ENCODE results near the gene ARHGAP42.

ARHGAP42 gene

DNA sequence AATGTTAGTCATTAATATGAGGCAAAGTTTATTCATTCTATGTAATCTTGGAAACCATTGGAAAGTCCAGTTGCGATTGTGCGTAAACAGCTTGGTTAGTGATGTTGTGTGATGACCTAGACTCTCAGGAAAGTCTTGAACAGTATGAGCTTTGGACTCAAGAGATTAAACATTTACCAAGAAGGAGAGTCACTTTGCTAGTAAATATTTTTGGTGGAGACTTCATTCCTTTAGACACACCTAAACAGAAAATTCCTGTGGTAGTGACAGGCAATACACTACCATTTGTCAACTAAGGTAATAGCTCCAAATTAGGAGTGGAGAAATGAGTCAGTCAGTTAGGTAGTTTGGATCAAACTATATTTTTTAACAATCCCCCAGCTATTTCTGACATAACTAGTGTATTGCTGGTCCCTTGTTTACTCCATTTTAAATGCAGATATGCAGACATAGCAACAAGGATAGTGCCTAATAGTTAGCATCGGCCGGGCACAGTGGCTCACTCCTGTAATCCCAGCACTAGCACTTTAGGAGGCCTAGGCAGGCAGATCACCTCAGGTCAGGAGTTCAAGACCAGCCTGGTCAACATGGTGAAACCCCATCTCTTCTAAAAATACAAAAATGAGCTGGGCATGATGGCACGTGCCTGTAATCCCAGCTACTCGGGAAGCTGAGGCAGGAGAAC, 89.3 kb downstream of the ARHGAP42 start:
- TF ChIP-seq, protein P1, sequence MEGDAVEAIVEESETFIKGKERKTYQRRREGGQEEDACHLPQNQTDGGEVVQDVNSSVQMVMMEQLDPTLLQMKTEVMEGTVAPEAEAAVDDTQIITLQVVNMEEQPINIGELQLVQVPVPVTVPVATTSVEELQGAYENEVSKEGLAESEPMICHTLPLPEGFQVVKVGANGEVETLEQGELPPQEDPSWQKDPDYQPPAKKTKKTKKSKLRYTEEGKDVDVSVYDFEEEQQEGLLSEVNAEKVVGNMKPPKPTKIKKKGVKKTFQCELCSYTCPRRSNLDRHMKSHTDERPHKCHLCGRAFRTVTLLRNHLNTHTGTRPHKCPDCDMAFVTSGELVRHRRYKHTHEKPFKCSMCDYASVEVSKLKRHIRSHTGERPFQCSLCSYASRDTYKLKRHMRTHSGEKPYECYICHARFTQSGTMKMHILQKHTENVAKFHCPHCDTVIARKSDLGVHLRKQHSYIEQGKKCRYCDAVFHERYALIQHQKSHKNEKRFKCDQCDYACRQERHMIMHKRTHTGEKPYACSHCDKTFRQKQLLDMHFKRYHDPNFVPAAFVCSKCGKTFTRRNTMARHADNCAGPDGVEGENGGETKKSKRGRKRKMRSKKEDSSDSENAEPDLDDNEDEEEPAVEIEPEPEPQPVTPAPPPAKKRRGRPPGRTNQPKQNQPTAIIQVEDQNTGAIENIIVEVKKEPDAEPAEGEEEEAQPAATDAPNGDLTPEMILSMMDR (IDR thresholded peaks at IDR 0.05; ENCODE audit: low read depth, low read length): no peak
- H3K4me3 ChIP-seq (ENCODE audit: low read depth, low read length): no peak overlapping the region

DNA sequence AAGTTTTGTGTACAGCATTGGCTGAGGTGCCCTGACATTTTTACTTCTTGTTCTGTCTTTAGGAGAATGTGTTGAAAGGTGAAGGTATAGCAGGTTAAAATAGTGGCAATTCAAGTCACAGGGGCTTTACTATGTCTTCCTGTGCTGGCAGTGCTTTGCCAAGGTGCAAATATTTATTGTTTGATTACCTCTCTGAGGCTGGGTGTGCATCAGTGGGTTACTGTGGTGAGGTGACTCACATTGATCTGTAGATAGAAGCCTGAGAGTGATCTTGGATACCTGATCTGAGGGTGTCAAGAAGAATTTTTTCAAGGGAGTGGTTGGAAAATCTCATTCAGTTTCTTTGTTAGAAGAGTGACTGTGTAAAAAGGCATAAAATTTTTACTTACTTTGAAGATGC, 90.0 kb downstream of the ARHGAP42 start:
- TF ChIP-seq, protein P1 (IDR thresholded peaks at IDR 0.05; ENCODE audit: low read depth, low read length): no peak
- H3K4me3 ChIP-seq (ENCODE audit: low read depth, low read length): no peak overlapping the region

DNA sequence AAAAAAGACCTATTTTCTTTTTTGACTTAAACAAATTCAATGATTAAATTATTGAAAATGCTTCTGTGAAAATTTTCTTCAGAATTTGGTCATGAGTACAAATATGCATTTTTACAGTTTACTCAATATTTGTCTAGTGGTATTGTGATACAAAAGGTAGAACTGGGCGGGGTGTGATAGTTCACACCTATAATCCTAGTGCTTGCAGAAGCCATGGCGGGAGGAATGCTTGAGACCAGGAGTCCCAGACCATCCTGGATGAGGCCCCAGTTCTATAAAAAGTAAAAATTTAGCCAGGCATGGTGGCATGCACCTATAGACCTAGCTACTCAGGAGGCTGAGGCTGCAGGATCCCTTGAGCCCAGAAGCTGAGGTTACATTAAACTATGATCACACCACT, 90.6 kb downstream of the ARHGAP42 start:
- TF ChIP-seq, protein P1 (IDR thresholded peaks at IDR 0.05; ENCODE audit: low read depth, low read length): no peak
- H3K4me3 ChIP-seq (ENCODE audit: low read depth, low read length): no peak overlapping the region

DNA sequence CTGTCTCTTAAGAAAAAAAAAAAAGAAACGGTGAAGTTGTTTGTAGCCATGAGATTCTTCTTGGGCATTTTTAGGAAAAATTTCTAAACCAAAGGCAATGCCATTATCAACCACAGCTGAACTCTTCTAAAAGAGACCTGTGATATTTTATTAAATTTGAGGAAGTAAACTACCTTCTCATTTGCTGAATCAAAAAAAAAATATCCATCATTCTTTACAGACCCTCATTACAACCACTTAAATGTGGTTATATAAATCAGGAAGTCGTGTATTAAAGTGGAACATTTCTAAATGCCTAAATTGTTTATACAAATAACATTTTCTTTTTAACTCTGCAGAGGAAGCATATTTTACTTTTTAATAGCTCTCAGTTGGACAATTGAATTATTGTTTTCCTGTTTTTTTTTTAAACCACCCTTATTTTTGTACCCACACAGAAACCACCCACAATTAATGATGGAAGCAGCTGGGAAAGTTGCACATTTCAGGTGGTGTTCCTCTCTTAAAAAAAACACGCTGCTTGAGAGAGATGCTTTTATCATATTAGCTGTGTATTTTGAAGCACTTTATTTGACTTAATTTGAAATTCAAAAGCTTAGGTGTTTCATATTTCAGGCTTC, 91.2 kb downstream of the ARHGAP42 start:
- no peak overlapping the region for H3K4me3 ChIP-seq (ENCODE audit: low read depth, low read length)
- TF ChIP-seq, protein P1 (IDR thresholded peaks at IDR 0.05; ENCODE audit: low read depth, low read length): no peak

DNA sequence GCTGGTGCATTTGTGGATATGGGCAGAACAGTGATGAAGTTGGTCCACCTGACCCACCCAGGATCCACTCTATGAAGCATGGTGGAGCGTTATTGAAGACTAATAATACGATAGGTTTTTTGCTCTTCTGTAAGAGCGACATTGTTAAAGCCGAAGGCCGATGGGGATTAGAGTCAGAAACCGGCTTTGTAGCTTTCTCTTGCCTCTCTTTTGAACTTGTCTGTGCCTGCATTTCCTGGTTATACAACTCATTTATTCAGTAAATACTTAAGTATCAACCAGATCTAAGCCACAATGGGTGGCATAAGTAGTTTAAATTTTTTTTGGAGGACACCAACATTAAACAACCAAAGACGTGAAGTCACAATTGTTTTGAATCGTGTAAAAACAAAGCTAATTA, 93.4 kb downstream of the ARHGAP42 start:
- TF ChIP-seq, protein P1 (IDR thresholded peaks at IDR 0.05; ENCODE audit: low read depth, low read length): no peak
- no peak overlapping the region for H3K4me3 ChIP-seq (ENCODE audit: low read depth, low read length)

DNA sequence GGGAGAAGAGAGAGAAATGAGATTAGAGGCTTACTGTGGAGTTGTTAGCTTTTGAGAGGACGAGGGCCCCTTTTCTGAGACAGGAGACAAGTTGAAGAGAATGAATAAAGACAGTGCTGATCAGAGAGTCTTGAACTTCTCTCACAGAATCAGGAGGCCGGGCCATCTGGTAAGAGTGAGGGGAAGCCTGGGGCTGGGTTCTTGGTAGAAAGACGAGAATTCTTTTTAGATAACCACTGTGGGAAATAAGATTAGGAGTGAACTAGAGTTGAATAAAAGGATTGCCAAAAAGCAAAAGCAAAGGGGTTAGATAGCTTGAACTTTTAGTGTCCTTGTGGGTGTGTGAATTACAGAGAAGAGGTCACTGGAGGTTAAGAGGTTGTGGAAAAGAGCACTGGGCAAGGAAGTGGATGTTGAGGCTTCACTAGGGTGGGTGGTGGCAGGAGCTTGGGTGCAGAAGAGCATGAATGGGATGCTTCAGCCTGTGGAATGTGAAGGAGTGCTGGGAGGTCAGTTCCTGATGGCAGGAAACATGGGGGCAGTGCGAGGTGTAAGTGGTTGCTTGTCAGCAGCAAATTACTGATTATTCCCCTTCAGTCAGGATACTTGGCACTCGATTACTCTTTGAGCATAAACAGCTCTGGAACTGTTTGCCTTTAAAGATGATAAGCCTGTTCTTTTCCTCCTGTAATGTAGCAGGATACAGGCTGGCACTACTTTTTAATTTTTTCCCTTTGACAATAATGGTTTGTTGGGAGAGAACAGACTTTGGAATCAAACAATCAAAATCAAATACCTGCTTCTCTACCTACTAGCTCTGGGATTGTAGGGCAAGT, 98.3 kb downstream of the ARHGAP42 start:
- no peak overlapping the region for H3K4me3 ChIP-seq (ENCODE audit: low read depth, low read length)
- TF ChIP-seq, protein P1 (IDR thresholded peaks at IDR 0.05; ENCODE audit: low read depth, low read length): no peak

Measured in WI38 (cell line).